ENCODE results near the gene KDM5A. TPM values are rescaled to one million over a fixed set of nuclear protein-coding genes. Genes with fewer than 3 reads are reported as not detected.

KDM5A gene
- total RNA-seq, 4 donors from 2014 or later = 20.5 to 56.6 (median 46.8) TPM

- intact Hi-C loops (cut with DNase I) = no loop called here
- Histone ChIP-seq H3K9me3 (no peaks in the 10 kb centered on the region), H3K36me3 (no peaks in the 10 kb centered on the region), H3K27me3 (peaks cover 0 to 87% (median 0%) of the 10 kb centered on the region in 4 donors), H3K4me3 (no peak overlapping the region), H3K27ac (no peak overlapping the region), H3K4me1 (no peaks in the 10 kb centered on the region)
- WGBS, 2 donors = 74 to 80% methylated on average over 3 of the region's 3 CpGs
- TF ChIP-seq POLR2A (IDR thresholded peaks at IDR 0.05) = no peak
- no peak for TF ChIP-seq CTCF (IDR thresholded peaks at IDR 0.05)
- no peak for DNase-seq
Measured at GRCh38 chr12:264269-264668, 124.9 kb downstream of the KDM5A start.

GRCh38 chr12:263574-263973 lies 125.5 kb downstream of the KDM5A start:
- 79 to 84% methylated on average over 9 of the region's 9 CpGs for WGBS, 2 donors
- Histone ChIP-seq H3K4me1 (no peaks in the 10 kb centered on the region), H3K9me3 (no peaks in the 10 kb centered on the region), H3K27ac (no peak overlapping the region), H3K36me3 (no peaks in the 10 kb centered on the region), H3K4me3 (no peak overlapping the region), H3K27me3 (peaks cover 0 to 87% (median 0%) of the 10 kb centered on the region in 4 donors)
- no peak for TF ChIP-seq CTCF (IDR thresholded peaks at IDR 0.05)
- no peak for TF ChIP-seq POLR2A (IDR thresholded peaks at IDR 0.05)
- DNase-seq = no peak
- intact Hi-C loops (cut with DNase I) = no loop called here

- TF ChIP-seq CTCF (IDR thresholded peaks at IDR 0.05) (no peak), POLR2A (IDR thresholded peaks at IDR 0.05) (no peak)
- Histone ChIP-seq H3K27ac (no peak within 1 kb of the TSS), H3K4me1 (no peaks in the 10 kb centered on the region), H3K27me3 (peaks cover 0 to 87% (median 0%) of the 10 kb centered on the region in 4 donors), H3K9me3 (no peaks in the 10 kb centered on the region), H3K4me3 (no peak within 1 kb of the TSS), H3K36me3 (no peaks in the 10 kb centered on the region)
- DNase-seq = no peak
- intact Hi-C loops (cut with DNase I) = no loop called here
- WGBS, 2 donors = 23 to 27% methylated on average over 4 to 7 of the region's 7 CpGs
Measured at GRCh38 chr12:262817-263216, 126.3 kb downstream of the KDM5A start, which contains the start of gene SLC6A13. Gene SLC6A13 (minus strand): TSS chr12:262836. CDS start chr12:260052, 2,784 bp downstream.

GRCh38 chr12:262113-262512 lies 127.0 kb downstream of the KDM5A start:
- no peak for DNase-seq
- intact Hi-C loops (cut with DNase I) = no loop called here
- H3K4me3 ChIP-seq = no peak overlapping the region
- H3K4me1 ChIP-seq = no peaks in the 10 kb centered on the region
- H3K27ac ChIP-seq = no peak overlapping the region
- H3K27me3 ChIP-seq = peaks cover 0 to 88% (median 0%) of the 10 kb centered on the region in 4 donors
- H3K36me3 ChIP-seq = no peaks in the 10 kb centered on the region
- TF ChIP-seq CTCF (IDR thresholded peaks at IDR 0.05) (no peak), POLR2A (IDR thresholded peaks at IDR 0.05) (no peak)
- no peaks in the 10 kb centered on the region for H3K9me3 ChIP-seq

- intact Hi-C loops (cut with DNase I) = no loop called here
Measured at GRCh38 chr12:257521-258321, 131.4 kb downstream of the KDM5A start.

More at GRCh38 chr12:257521-258321, 131.4 kb downstream of the KDM5A start:
- no peaks in the 10 kb centered on the region for H3K9me3 ChIP-seq
- H3K4me1 ChIP-seq = no peaks in the 10 kb centered on the region
- no peak overlapping the region for H3K27ac ChIP-seq
- H3K36me3 ChIP-seq = no peaks in the 10 kb centered on the region
- peaks cover 0 to 68% (median 0%) of the 10 kb centered on the region in 4 donors for H3K27me3 ChIP-seq
- no peak for TF ChIP-seq POLR2A (IDR thresholded peaks at IDR 0.05)
- no peak for TF ChIP-seq CTCF (IDR thresholded peaks at IDR 0.05)
- no peak for DNase-seq
- 68 to 69% methylated on average over 14 of the region's 14 CpGs for WGBS, 2 donors
- H3K4me3 ChIP-seq = no peak overlapping the region

Data from esophagus squamous epithelium (tissue), 5 donors.